SKM-1 (cell line): ENCODE data around the gene CDHR3.

Experiments
- DNase-seq: peaks from one replicate; lab custom pipeline; 2025; ENCODE audit not compliant: unreplicated experiment; lab: John Stamatoyannopoulos, UW

CDHR3 gene

GRCh38 chr7:106047184-106047583 is 84.1 kb downstream of the CDHR3 start:
- DNase-seq = no peak

- no peak for DNase-seq
These were observed 85.0 kb downstream of the CDHR3 start for GRCh38 chr7:106047818-106048705.

- DNase-seq = no peak
These were observed 85.6 kb downstream of the CDHR3 start for GRCh38 chr7:106048706-106049020.

DNA sequence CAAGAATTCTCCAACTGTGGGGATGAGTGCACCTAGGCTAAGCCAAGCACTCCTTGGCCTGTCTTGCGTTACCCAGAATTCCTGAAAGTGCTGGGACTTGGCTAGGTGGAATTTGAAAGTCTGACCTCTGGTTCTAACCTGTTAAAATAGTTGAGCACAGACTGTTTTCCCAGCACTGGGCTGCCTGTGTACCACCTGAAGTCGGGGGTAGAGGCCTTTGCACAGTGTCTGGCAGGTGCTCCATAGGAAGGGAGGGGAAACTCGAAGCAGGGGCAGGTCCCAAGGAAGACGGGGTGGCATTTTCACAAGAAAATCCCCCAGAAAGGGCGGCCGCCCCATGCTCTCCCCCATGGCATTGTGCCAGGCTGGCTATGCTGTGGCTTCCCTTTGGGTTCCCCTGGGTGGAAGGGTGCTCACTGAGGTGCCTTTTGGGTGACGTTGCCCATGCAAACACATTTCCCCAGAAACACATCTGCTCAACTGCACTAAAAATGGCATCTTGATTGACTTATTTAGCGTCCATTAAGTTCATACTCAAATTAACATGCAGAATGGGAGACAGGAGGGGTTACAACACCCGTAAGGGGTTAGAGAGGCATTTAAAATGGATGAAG is 86.2 kb downstream of the CDHR3 start:
- no peak for DNase-seq

DNA sequence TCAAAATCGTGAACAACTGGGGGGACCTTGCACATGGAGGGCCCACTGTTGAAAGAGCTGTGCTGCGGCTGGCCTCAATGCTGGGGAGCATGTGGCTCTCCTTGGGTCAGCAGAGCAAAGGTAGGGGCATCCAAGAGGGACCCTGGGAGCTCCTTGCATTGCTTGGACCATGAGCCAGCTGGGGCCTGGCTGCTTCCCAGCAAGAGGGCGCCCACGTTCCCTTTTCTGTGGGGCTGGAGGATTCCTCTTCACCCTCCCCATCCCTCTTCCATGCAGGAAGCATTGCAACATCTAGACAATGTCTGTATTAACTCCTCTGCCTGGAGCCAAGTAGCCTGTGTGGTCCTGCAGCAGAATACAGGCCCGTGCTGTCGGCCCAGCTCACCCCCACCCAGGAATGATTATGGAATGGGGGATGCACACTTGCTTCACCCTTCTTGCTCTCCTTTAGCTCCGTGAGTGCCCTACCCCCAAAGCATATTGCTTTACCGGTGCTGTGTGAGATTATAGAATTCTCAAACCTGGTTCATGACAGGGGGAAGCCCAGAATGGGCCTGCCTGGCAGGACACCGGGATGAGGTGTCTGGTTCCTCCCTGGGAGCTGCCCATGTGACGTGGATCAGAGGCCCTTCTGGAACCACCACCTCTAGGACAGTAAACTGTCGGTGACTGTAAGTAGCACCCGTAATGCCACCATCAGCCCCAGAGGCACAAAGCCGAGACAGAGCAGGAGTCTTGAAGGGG is 87.1 kb downstream of the CDHR3 start:
- DNase-seq = no peak

DNA sequence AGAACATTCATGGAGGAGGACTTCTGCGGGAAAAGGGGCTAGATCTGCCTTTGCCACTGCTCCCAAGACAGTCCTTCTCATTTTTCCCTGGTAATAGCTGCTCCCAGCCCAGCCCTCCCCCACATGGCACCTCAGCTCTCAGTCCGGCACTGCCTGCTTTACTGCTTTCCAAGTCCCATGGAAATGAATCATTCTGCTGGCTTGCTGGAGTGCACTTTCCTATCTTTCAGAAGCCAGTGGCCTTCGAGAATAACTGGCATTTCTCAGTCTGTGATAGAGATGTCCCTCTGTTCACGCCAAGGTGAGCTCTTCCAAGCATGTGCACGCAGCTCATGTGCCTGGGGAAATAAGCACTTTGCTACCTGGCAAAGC is 87.7 kb downstream of the CDHR3 start:
- no peak for DNase-seq

- no peak for DNase-seq
These were observed 89.6 kb downstream of the CDHR3 start for GRCh38 chr7:106052681-106053080.

- no peak for DNase-seq
These were observed 90.0 kb downstream of the CDHR3 start for GRCh38 chr7:106053109-106053508.

DNA sequence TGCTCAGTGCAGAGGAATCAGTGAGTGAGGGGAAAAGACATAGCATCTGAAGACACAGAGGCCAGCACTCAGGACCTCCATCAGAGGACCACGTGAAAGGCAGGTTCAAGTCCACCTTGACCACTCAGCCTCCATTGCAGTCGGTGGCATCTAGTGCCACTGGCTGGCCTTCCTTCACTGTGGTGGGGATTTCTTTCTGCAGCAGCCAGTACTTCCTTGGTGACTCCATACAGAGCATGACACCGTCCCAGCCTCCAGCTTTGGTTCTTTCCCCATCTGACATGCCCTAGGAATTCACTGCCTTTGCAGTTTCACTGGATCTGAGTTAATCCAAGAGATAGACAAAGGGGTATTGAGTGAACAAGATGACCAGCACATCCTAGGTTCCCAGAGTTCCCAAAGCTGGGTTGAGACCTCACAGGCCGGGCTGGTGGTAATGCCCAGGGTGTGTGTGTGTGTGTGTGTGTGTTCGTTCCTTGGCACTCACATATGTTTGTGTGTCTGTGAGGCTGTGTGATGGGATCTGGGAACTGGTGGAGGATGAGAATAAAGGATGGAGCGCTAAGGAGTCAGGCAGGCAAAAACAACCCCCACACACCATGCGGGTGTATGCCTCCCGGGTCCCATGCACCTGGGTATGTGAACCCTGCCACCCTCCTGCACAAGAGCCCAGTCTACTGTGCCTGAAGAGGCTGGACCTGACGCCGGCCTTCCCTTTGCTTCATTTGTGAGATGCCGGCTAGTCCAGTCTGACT is 91.3 kb downstream of the CDHR3 start:
- DNase-seq = no peak

GRCh38 chr7:106054971-106055532 is 92.0 kb downstream of the CDHR3 start:
- no peak for DNase-seq

DNA sequence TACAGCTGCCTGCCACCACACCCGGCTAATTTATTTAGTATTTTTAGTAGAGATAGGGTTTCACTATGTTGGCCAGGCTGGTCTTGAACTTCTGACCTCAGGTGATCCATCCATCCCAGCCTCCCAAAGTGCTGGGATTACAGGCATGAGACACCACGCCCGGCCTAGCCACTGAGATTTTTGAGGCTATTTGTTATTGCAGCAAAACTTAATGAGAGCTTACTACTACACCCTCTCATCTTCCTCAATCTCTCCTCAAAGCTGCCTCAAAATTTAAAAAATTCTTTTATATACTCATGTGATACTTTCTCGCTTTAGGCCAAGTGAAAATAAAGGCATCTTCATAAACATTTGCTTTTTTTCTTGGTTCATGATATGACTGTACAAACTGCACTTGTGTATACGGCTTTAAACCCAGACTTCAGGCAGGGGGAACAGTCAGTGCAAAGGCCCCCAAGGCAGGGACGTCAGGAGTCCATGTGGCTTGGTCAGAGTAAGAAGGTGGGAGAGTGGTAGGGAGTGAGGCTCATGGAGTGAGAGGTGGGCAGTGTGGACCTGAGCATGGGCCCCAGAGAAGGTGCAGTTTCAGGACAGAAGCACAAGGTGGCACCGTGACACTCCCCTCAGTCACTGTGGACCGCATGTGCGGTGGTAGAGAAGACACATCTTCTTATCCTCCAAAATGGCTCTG is 93.6 kb downstream of the CDHR3 start:
- peak; percentile 53 for DNase-seq

- no peak for DNase-seq
These were observed 94.3 kb downstream of the CDHR3 start for GRCh38 chr7:106057204-106057961.

GRCh38 chr7:106057962-106058927 is 95.2 kb downstream of the CDHR3 start:
- DNase-seq = no peak

DNA sequence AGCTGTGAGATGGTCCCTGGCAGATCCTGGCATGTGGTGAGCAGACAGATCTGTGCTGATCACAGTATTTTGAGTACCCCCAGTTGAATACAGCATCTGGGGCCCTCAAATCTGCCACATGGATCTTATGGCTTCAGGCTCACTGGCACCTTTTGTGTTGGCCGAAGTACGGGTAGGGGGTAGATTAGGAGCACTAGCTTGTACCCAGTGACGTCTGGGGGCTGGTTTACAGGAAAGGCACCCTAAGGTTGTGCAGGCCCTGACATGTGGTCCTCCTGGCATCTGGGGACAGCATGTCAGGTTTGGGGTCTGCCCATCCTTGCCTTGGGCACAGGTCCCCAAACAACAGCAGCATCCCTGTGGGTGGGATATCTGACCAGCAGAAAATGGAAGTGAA is 95.9 kb downstream of the CDHR3 start:
- no peak for DNase-seq

DNA sequence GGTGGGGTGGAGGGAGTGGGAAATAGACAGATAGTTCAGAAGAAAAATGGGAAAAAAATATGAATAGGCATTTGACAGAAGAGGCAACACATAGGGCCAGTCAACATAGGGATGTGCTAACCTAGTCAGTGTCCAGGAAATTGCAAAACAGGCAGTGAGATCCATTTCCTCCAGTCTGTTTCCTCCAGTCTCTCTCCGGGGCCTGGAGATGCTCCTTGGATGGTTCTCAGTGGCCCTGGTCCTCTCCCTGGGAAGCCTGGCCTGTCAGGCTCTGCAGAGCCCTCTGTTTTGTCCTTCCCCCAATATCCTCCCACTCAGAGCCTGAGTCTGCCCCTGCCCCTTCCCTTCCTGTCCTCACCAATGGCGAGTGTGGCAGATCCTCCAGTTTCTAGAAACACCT is 96.5 kb downstream of the CDHR3 start:
- DNase-seq = peak; percentile 40

- no peak for DNase-seq
These were observed 97.4 kb downstream of the CDHR3 start for GRCh38 chr7:106060394-106060920.

GRCh38 chr7:106061301-106061979 is 98.4 kb downstream of the CDHR3 start:
- no peak for DNase-seq

DNA sequence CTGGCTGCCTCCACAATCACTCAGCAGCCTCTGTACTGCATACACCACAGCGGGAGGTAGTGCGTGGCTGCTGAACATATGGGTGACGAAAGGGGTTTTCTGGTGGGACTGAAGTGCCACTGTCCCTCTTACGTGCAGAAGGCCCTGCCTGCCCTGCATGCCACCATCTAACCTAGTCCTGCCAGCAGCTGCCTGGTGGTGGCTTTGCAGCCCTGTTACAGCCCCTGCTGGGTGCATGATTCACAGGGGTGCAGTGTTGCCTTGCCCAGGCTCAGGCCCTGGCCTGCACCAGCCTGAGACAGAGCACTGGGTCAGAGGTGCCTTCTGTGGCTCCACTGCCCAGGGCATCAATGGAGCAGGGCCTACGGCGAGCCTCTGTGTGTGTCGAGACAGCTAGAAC is 98.9 kb downstream of the CDHR3 start:
- DNase-seq = no peak
